Measurements from ENCODE around the gene BTNL3. TPM values are rescaled to one million over a fixed set of nuclear protein-coding genes. Genes with fewer than 3 reads are reported as not detected.
A peak's percentile ranks its signal among the peaks of the same experiment; 100 is the strongest.

Gene BTNL3
- total RNA-seq, 2 donors from 2014 or later, result 0.26 TPM; not detected in 1

DNA sequence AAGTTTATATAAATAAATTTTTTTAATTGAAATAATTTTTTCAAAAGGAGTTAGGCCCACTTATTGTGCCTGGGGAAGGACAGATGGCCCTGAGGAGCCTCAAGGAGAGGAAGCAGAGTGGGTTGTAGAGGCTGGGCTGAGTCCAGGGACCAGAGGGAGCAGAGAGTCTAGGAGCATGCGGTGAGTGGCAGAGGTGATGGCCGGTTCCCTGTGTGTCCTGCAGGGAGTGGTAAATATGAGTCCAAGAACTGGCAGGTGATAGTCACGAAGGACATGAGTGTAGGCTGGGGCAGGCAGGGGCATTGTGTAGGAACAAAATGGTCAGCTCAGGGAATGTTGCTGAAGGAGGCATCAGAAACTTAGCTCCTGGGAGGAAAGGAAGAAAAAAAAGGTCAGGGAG lies 43.1 kb downstream of the BTNL3 start:
- ATAC-seq, result no peak
- no peaks in the 10 kb centered on the region for H3K9me3 ChIP-seq
- intact Hi-C loops (cut with DNase I), result no loop called here
- H3K36me3 ChIP-seq (replicated peaks in 1 of 2; ENCODE audit: insufficient read depth in 1 of 2, low read depth in 2 of 2), result no peaks in the 10 kb centered on the region
- DNase-seq, result no peak
- H3K4me1 ChIP-seq, result no peaks in the 10 kb centered on the region
- no peak overlapping the region for H3K4me3 ChIP-seq
- no peak overlapping the region for H3K27ac ChIP-seq
- H3K27me3 ChIP-seq, result no peaks in the 10 kb centered on the region
- TF ChIP-seq CTCF (IDR thresholded peaks at IDR 0.05) (no peak), POLR2A (IDR thresholded peaks at IDR 0.05) (no peak)
- 77 to 83% methylated on average over 3 of the region's 3 CpGs for WGBS, 2 donors

DNA sequence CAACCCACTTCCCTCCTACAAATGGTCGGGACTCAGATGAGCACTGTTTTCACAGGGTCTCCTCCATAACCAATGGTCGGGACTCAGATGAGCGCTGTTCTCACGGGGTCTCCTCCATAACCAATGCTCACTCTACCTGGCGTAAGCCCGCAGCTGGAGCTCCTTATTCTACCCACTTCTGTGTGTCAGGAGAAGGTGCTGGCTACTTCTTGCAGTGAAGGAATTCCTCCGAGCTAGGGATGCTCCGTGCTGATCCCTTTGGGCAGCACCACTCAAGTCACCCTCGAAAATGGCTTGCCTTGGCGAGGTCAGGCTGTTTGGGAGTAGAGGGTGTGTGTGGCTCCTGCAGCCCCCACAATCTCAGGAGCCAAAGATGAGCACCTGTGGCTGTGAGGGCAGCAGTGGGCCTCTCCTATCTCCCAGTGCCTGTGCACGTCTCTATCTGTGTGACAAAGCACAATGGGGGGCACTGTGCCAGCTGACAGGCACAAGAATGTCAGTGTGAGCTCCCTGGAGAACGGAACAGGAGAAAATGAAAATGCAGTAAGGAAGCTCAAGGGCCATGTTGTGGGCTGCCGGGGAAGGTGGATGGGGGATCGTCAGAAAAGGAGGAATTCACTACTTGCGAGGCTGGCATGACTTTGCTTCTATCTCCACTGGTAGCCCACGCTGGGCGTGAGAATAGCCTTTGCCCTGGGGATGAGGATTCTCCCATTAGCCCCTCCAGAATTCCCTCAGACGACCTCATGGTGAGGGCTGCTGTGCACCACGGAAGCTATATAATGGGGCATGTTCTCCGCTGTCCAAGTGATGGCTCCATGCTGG lies 47.6 kb downstream of the BTNL3 start:
- no peak for TF ChIP-seq CTCF (IDR thresholded peaks at IDR 0.05)
- no peak for TF ChIP-seq POLR2A (IDR thresholded peaks at IDR 0.05)
- Histone ChIP-seq H3K27me3 (no peaks in the 10 kb centered on the region), H3K9me3 (no peaks in the 10 kb centered on the region), H3K27ac (no peak overlapping the region), H3K36me3 (replicated peaks in 1 of 2; ENCODE audit: insufficient read depth in 1 of 2, low read depth in 2 of 2) (no peaks in the 10 kb centered on the region), H3K4me3 (no peak overlapping the region), H3K4me1 (no peaks in the 10 kb centered on the region)
- DNase-seq, result peak in 1 of 4 donors; percentile 29
- 59 to 61% methylated on average over 19 to 20 of the region's 20 CpGs for WGBS, 2 donors
- intact Hi-C loops (cut with DNase I), result no loop called here
- ATAC-seq, result no peak

DNA sequence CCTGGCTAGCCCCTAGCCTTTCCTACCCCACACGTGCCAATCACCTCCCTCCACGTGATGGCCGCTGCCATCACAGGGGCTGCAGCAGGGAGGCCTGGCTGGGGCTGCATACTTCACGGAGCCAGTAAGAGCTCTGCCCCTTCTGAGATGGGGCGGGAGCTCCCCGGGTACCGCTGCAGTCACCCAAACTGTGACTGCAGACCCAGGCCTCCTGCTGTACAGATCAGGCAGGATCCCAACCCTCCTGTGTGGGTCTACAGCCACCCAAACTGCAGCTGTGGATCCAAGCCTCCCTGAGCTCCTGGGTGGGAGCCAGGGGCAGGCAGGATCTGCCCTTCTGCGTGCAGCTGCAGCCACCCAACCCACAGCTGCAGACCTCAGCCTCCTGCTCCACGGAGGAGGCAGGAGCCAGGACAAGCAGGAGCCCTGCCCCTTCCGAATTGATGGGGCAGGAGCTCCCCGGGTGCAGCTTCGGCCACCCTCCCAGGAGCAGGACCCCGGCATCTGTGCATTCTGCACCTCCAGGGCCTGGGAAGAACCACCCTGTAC lies 48.2 kb downstream of the BTNL3 start:
- Histone ChIP-seq H3K9me3 (no peaks in the 10 kb centered on the region), H3K36me3 (replicated peaks in 1 of 2; ENCODE audit: insufficient read depth in 1 of 2, low read depth in 2 of 2) (no peaks in the 10 kb centered on the region), H3K4me1 (no peaks in the 10 kb centered on the region), H3K4me3 (no peak overlapping the region), H3K27ac (no peak overlapping the region), H3K27me3 (no peaks in the 10 kb centered on the region)
- intact Hi-C loops (cut with DNase I), result no loop called here
- ATAC-seq, result peak; percentile 15
- no peak for TF ChIP-seq POLR2A (IDR thresholded peaks at IDR 0.05)
- no peak for TF ChIP-seq CTCF (IDR thresholded peaks at IDR 0.05)
- 85% methylated on average over 13 of the region's 13 CpGs; no CpG with 5 or more reads in 1 of the 2 donors for WGBS, 2 donors
- DNase-seq, result no peak

GRCh38 chr5:181037365-181037861 lies 48.8 kb downstream of the BTNL3 start:
- no peaks in the 10 kb centered on the region for H3K27me3 ChIP-seq
- no peaks in the 10 kb centered on the region for H3K9me3 ChIP-seq
- 50 to 75% methylated on average over 1 to 4 of the region's 4 CpGs for WGBS, 2 donors
- H3K36me3 ChIP-seq (replicated peaks in 1 of 2; ENCODE audit: insufficient read depth in 1 of 2, low read depth in 2 of 2), result no peaks in the 10 kb centered on the region
- TF ChIP-seq CTCF (IDR thresholded peaks at IDR 0.05) (no peak), POLR2A (IDR thresholded peaks at IDR 0.05) (peak in 2 of 3 donors; percentile 9 to 22)
- H3K4me1 ChIP-seq, result no peaks in the 10 kb centered on the region
- no peak overlapping the region for H3K4me3 ChIP-seq
- intact Hi-C loops (cut with DNase I), result no loop called here
- ATAC-seq (no peak), DNase-seq (no peak)
- H3K27ac ChIP-seq, result no peak overlapping the region

All from body of pancreas (tissue), 4 donors.